Activated CD8-positive, alpha-beta T cell treated with anti-CD3 and anti-CD28 coated beads, Interleukin-2, amount 10 ng/mL, durations not matched to agents 7 days and 5 days (primary cell): ENCODE data around the gene UCMA. TPM values are rescaled to one million over a fixed set of nuclear protein-coding genes. Genes with fewer than 3 reads are reported as not detected.

ENCODE experiments used
- ATAC-seq: fragments of 150-1000 bp; cut with Tn5 transposase; one replicate; pipeline ENCODE4 v1.10.0; 2021; ENCODE audit warnings: moderate library complexity
- CTCF ChIA-PET: fragments of 350-600 bp; sonication (Branson Sonifier 250); formaldehyde crosslinking; loops from one replicate; lab custom pipeline; 2021; ENCODE audit warnings: antibody characterized with exemption; lab: Charles Lee
- POLR2A ChIA-PET: fragments of 350-600 bp; sonication (Branson Sonifier 250); formaldehyde crosslinking; loops from one replicate; lab custom pipeline; 2021; ENCODE audit warnings: antibody characterized with exemption; lab: Charles Lee
- DNase-seq: peaks from one replicate; pipeline ENCODE4 v3.0.0-alpha.2; 2020
- H3K27ac Mint-ChIP-seq: one replicate; pipeline ENCODE4 v1.8.0; 2021; ENCODE audit warnings: mild to moderate bottlenecking, mixed read lengths
- H3K27me3 Mint-ChIP-seq: one replicate; pipeline ENCODE4 v1.8.0; 2021; ENCODE audit warnings: low read depth, mixed read lengths
- H3K36me3 Mint-ChIP-seq: one replicate; pipeline ENCODE4 v1.8.0; 2021; ENCODE audit warnings: low read depth, mixed read lengths
- H3K4me1 Mint-ChIP-seq: one replicate; pipeline ENCODE4 v1.8.0; 2021; ENCODE audit warnings: low read depth, mixed read lengths
- H3K4me3 Mint-ChIP-seq: one replicate; pipeline ENCODE4 v1.8.0; 2021; ENCODE audit warnings: mild to moderate bottlenecking, mixed read lengths
- H3K9me3 Mint-ChIP-seq: one replicate; pipeline ENCODE4 v1.8.0; 2022; ENCODE audit warnings: mixed read lengths; ENCODE audit not compliant: insufficient read depth
- total RNA-seq, 2 experiments: library from RNA; stranded (reverse); gene quantifications; one replicate each; pipeline ENCODE4 v1.2.3, GENCODE V29; 2021

Gene UCMA
- total RNA-seq, 2 experiments from 2014 or later, result not detected

- no peaks in the 10 kb centered on the region for H3K4me1 Mint-ChIP-seq
- no peaks in the 10 kb centered on the region for H3K9me3 Mint-ChIP-seq
- peaks cover 76% of the 10 kb centered on the region for H3K36me3 Mint-ChIP-seq
- ATAC-seq (no peak), DNase-seq (no peak)
- H3K4me3 Mint-ChIP-seq, result no peak overlapping the region
- ChIA-PET POLR2A (no interaction called here), CTCF (no interaction called here)
- H3K27ac Mint-ChIP-seq, result no peak overlapping the region
- no peaks in the 10 kb centered on the region for H3K27me3 Mint-ChIP-seq
Measured at GRCh38 chr10:13184276-13184675, 49.9 kb downstream of the UCMA start.

- H3K4me3 Mint-ChIP-seq, result no peak overlapping the region
- peaks cover 75% of the 10 kb centered on the region for H3K36me3 Mint-ChIP-seq
- CTCF ChIA-PET, result no interaction called here
- POLR2A ChIA-PET, result no interaction called here
- H3K4me1 Mint-ChIP-seq, result no peaks in the 10 kb centered on the region
- ATAC-seq (no peak), DNase-seq (no peak)
- no peaks in the 10 kb centered on the region for H3K27me3 Mint-ChIP-seq
- H3K9me3 Mint-ChIP-seq, result no peaks in the 10 kb centered on the region
- H3K27ac Mint-ChIP-seq, result no peak overlapping the region
Measured at GRCh38 chr10:13183625-13184024, 50.5 kb downstream of the UCMA start.

- H3K27me3 Mint-ChIP-seq, result no peaks in the 10 kb centered on the region
- no peak overlapping the region for H3K27ac Mint-ChIP-seq
- H3K9me3 Mint-ChIP-seq, result no peaks in the 10 kb centered on the region
- ATAC-seq (no peak), DNase-seq (no peak)
- H3K4me3 Mint-ChIP-seq, result no peak overlapping the region
- ChIA-PET POLR2A (no interaction called here), CTCF (interaction anchor here (0.6 to 1.0 kb wide), 5 partner anchors 12 to 120 kb away, joined by 3 read pairs; partner anchors contain the start of gene MCM10)
- peaks cover 79% of the 10 kb centered on the region for H3K36me3 Mint-ChIP-seq
- no peaks in the 10 kb centered on the region for H3K4me1 Mint-ChIP-seq
Measured at GRCh38 chr10:13182424-13182823, 51.8 kb downstream of the UCMA start.

- Mint-ChIP-seq H3K27ac (no peak overlapping the region), H3K4me1 (no peaks in the 10 kb centered on the region), H3K27me3 (no peaks in the 10 kb centered on the region), H3K36me3 (peaks cover 75% of the 10 kb centered on the region), H3K4me3 (no peak overlapping the region), H3K9me3 (no peaks in the 10 kb centered on the region)
- ATAC-seq, result no peak
- POLR2A ChIA-PET, result no interaction called here
- DNase-seq, result no peak
- CTCF ChIA-PET, result interaction anchor here (1.0 to 2.2 kb wide), 2 partner anchors 20 to 121 kb away, joined by 4 to 13 read pairs; partner anchors contain the start of gene MCM10
Measured at GRCh38 chr10:13180788-13181187, 53.4 kb downstream of the UCMA start.

- no peak for ATAC-seq
- POLR2A ChIA-PET, result interaction anchor here (0.7 kb wide), 1 partner anchor 231 kb away, joined by 3 read pairs; no protein-coding TSS in a partner anchor
- Mint-ChIP-seq H3K9me3 (no peaks in the 10 kb centered on the region), H3K27me3 (no peaks in the 10 kb centered on the region), H3K36me3 (peaks cover 55% of the 10 kb centered on the region), H3K4me3 (no peak overlapping the region), H3K4me1 (no peaks in the 10 kb centered on the region), H3K27ac (no peak overlapping the region)
- DNase-seq, result no peak
- CTCF ChIA-PET, result no interaction called here
Measured at GRCh38 chr10:13173616-13174015, 60.6 kb downstream of the UCMA start.

Other genes starting within 250 kb of the UCMA start
- gene CCDC3, start 232.7 kb downstream of the UCMA start, total RNA-seq, result not detected
- gene OPTN, start 134.2 kb downstream of the UCMA start, total RNA-seq, result 10 to 100 TPM; 72.4 to 73.8 TPM
- 10 to 100 TPM; 68.3 to 73.5 TPM for gene MCM10, start 72.8 kb downstream of the UCMA start, total RNA-seq
- gene PHYH, start 65.7 kb upstream of the UCMA start, total RNA-seq, result 10 to 100 TPM; 11.5 to 12.7 TPM
- 10 to 100 TPM; 63.5 to 64.0 TPM for gene SEPHS1, start 113.9 kb upstream of the UCMA start, total RNA-seq